Astrocyte of the cerebellum (primary cell): ENCODE measurements around the gene RBCK1.

Experiments used
- DNase-seq: peaks from one replicate; pipeline ENCODE4 v3.0.0-alpha.2; 2011; ENCODE audit warnings: low read depth
- H3K4me3 ChIP-seq: 2 replicates; pipeline ENCODE4 v1.5.1; 2011; ENCODE audit warnings: mild to moderate bottlenecking, low read depth, low read length, moderate library complexity
- in situ Hi-C: cut with HindIII; loops from 2 replicates; pipeline ENCODE4 v1.10.0; 2017; ENCODE audit warnings: low sequenced_read_pairs
- TF ChIP-seq, protein P1 (sequence below): IDR thresholded peaks from 2 replicates; pipeline ENCODE4 v1.5.1; 2012; ENCODE audit warnings: low read length, low read depth, moderate library complexity, mild to moderate bottlenecking; ENCODE audit errors: missing control alignments

RBCK1 gene

GRCh38 chr20:364905-365794, 42.9 kb upstream of the RBCK1 start:
- TF ChIP-seq, protein P1, sequence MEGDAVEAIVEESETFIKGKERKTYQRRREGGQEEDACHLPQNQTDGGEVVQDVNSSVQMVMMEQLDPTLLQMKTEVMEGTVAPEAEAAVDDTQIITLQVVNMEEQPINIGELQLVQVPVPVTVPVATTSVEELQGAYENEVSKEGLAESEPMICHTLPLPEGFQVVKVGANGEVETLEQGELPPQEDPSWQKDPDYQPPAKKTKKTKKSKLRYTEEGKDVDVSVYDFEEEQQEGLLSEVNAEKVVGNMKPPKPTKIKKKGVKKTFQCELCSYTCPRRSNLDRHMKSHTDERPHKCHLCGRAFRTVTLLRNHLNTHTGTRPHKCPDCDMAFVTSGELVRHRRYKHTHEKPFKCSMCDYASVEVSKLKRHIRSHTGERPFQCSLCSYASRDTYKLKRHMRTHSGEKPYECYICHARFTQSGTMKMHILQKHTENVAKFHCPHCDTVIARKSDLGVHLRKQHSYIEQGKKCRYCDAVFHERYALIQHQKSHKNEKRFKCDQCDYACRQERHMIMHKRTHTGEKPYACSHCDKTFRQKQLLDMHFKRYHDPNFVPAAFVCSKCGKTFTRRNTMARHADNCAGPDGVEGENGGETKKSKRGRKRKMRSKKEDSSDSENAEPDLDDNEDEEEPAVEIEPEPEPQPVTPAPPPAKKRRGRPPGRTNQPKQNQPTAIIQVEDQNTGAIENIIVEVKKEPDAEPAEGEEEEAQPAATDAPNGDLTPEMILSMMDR, result no peak
- no peak overlapping the region for H3K4me3 ChIP-seq
- no peak for DNase-seq
- in situ Hi-C loops, result loop anchor here (5.0 kb wide), 1 partner anchor 112 kb away; no protein-coding TSS in a partner anchor

GRCh38 chr20:366041-366718, 41.9 kb upstream of the RBCK1 start:
- in situ Hi-C loops, result no loop called here

GRCh38 chr20:366719-367485, 41.2 kb upstream of the RBCK1 start:
- in situ Hi-C loops, result no loop called here
- H3K4me3 ChIP-seq, result no peak overlapping the region
- TF ChIP-seq, protein P1, result no peak
- no peak for DNase-seq

More at GRCh38 chr20:366041-366718, 41.9 kb upstream of the RBCK1 start:
- TF ChIP-seq, protein P1, result no peak
- H3K4me3 ChIP-seq, result no peak overlapping the region
- DNase-seq, result no peak

- TF ChIP-seq, protein P1, result no peak
- no peak overlapping the region for H3K4me3 ChIP-seq
- in situ Hi-C loops, result no loop called here
- no peak for DNase-seq
Observed at GRCh38 chr20:367486-367887, 40.6 kb upstream of the RBCK1 start.

- TF ChIP-seq, protein P1, result no peak
- in situ Hi-C loops, result no loop called here
Observed at GRCh38 chr20:368915-369314, 39.2 kb upstream of the RBCK1 start.

GRCh38 chr20:370151-370600, 37.9 kb upstream of the RBCK1 start:
- TF ChIP-seq, protein P1, result no peak
- in situ Hi-C loops, result no loop called here
- DNase-seq, result no peak
- no peak overlapping the region for H3K4me3 ChIP-seq

More at GRCh38 chr20:368915-369314, 39.2 kb upstream of the RBCK1 start:
- no peak for DNase-seq
- no peak overlapping the region for H3K4me3 ChIP-seq
